HG02588 (cell line): ENCODE data around the gene C1orf167.

Experiments
- ATAC-seq: cut with Tn5 transposase; IDR thresholded peaks from one replicate; pipeline ENCODE4 v1.9.1; 2021; ENCODE audit warnings: mild to moderate bottlenecking, moderate library complexity; ENCODE audit not compliant: unreplicated experiment

Gene C1orf167

GRCh38 chr1:11764115-11764514 is 2.1 kb downstream of the C1orf167 start:
- no peak for ATAC-seq

GRCh38 chr1:11764519-11764918 is 2.5 kb downstream of the C1orf167 start:
- ATAC-seq: no peak

- ATAC-seq: no peak
Observed at GRCh38 chr1:11765661-11766428, 3.9 kb downstream of the C1orf167 start.

GRCh38 chr1:11766429-11766776 is 4.4 kb downstream of the C1orf167 start:
- ATAC-seq: no peak

- no peak for ATAC-seq
Observed at GRCh38 chr1:11767922-11768704, 6.1 kb downstream of the C1orf167 start.

- no peak for ATAC-seq
Observed at GRCh38 chr1:11768821-11769220, 6.8 kb downstream of the C1orf167 start.

- no peak for ATAC-seq
Observed at GRCh38 chr1:11769274-11769673, 7.3 kb downstream of the C1orf167 start.

- ATAC-seq: no peak
Observed at GRCh38 chr1:11770011-11770410, 8.0 kb downstream of the C1orf167 start.

- no peak for ATAC-seq
Observed at GRCh38 chr1:11771481-11772043, 9.6 kb downstream of the C1orf167 start.

- no peak for ATAC-seq
Observed at GRCh38 chr1:11772458-11772857, 10.5 kb downstream of the C1orf167 start.

- ATAC-seq: no peak
Observed at GRCh38 chr1:11774753-11775152, 12.8 kb downstream of the C1orf167 start.

- no peak for ATAC-seq
Observed at GRCh38 chr1:11777658-11778322, 15.8 kb downstream of the C1orf167 start.

- no peak for ATAC-seq
Observed at GRCh38 chr1:11778336-11778735, 16.3 kb downstream of the C1orf167 start.

- no peak for ATAC-seq
Observed at GRCh38 chr1:11778844-11779623, 17.0 kb downstream of the C1orf167 start.

- no peak for ATAC-seq
Observed at GRCh38 chr1:11779715-11780379, 17.9 kb downstream of the C1orf167 start.

- no peak for ATAC-seq
Observed at GRCh38 chr1:11780380-11781147, 18.6 kb downstream of the C1orf167 start.

GRCh38 chr1:11781297-11781696 is 19.3 kb downstream of the C1orf167 start:
- ATAC-seq: no peak

- ATAC-seq: no peak
Observed at GRCh38 chr1:11782127-11782708, 20.2 kb downstream of the C1orf167 start.

- no peak for ATAC-seq
Observed at GRCh38 chr1:11783556-11783955, 21.6 kb downstream of the C1orf167 start.
